GM18499 (cell line): ENCODE measurements around the gene ENOX2.
"Not testable (repeated sequence)": the region's sequence is repeated elsewhere in the genome, so short reads cannot be mapped to it uniquely, and the experiment has no call there.

Experiments used
- ATAC-seq: cut with Tn5 transposase; IDR thresholded peaks from one replicate; pipeline ENCODE4 v1.9.1; 2021; ENCODE audit warnings: moderate number of reproducible peaks; ENCODE audit not compliant: insufficient read depth, unreplicated experiment

The ENOX2 gene, protein sequence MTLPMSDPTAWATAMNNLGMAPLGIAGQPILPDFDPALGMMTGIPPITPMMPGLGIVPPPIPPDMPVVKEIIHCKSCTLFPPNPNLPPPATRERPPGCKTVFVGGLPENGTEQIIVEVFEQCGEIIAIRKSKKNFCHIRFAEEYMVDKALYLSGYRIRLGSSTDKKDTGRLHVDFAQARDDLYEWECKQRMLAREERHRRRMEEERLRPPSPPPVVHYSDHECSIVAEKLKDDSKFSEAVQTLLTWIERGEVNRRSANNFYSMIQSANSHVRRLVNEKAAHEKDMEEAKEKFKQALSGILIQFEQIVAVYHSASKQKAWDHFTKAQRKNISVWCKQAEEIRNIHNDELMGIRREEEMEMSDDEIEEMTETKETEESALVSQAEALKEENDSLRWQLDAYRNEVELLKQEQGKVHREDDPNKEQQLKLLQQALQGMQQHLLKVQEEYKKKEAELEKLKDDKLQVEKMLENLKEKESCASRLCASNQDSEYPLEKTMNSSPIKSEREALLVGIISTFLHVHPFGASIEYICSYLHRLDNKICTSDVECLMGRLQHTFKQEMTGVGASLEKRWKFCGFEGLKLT

DNA sequence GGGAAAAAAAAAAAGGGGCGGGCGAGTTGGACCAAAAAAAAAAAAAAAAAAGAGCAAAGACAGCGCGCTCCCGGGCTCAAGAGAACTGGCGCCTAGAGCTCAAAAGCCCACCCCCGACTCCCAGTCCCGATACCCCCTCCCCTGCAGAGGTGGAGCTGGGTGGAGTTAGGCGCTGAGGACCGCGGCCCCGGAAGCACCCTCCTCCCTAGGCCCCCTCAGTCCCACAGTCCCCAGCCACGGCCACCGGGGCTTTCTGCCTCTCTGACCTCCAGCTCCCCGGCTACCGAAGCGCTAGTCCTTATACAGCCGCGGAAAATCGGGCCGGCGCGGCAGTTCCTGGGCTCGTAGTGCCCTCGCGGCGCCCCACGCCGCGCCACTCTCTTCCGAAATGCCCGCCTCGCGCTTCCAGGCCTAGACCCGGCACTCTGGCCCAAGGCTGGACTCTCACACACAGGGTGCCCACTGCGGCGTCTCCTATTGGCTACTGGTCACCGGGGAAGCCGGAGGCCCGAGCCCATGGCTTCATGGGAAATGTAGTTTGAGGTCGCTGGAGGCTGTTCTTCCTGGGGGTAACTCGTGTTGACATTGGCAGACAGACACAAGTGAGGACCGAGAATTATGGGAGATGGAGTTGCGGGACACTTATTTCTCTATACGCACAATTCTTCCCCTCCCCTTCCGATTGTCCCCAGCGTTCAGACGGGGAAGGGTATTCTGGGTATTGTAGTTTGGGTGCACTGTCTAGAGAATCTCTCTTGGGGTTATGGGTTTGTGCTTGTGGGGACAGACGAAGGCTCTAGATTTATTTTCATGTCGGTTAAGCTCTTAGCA lies at the start of gene ENOX2:
ENOX2 (minus strand) TSS at position 427 of the 831 bp plus-strand sequence. CDS start 199,993 bp downstream, outside the sequence.
- ATAC-seq: peak; percentile 97

DNA sequence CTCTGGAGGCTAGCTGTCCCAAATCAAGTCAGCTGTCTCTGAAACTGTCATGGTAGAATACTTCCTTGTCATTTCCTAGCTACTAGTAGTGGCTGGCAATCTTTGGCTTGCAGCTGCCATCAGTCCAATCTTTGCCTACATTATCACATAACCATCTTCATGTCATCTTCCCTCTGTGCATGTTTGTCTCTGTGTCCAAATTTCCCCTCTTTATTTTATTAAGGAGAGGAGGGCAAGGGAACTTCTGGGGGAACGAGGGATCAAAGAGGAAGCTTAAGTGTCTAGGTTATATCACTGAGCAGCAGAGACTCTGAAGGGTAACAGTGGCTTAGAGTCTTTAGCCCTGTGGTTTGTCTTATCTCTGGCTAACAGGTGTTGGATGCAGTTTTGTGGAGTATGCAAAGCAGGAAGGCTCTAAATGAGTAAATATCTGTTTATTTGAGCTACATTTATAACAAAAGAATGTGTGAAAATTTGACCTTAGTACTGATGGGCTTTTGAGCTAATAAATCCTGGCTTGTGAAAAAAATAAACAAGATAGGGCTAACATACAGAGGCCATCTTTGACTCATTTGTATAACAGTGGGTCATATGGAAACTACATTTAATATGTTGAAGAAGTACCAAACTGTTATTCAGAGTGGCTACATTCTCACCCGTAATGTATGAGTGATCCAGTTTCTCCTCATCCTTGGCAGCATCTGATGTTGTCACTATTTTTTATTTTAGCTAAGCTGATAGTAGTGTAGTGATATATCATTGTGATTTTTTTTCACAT lies 49.4 kb upstream of the ENOX2 start:
- peak; percentile 87 for ATAC-seq

DNA sequence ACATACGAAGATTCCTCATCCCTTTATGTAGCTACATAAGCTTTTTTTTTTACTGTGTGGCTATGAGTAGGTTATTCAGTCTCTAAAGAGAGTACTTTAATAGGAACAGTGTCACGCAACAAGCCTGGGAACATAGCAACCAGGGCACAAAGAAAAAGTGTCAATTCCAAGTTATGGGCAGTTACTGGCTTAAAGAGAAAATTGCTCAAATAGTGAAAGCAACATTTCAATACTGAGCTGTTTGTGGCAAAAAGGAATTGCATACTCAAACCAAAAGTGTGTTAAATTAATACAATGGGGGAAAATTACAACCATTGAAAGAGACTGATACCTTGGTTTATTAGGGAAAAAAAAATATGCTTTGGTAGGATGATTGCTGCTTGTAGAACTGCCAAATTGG lies 41.2 kb upstream of the ENOX2 start:
- no peak for ATAC-seq

DNA sequence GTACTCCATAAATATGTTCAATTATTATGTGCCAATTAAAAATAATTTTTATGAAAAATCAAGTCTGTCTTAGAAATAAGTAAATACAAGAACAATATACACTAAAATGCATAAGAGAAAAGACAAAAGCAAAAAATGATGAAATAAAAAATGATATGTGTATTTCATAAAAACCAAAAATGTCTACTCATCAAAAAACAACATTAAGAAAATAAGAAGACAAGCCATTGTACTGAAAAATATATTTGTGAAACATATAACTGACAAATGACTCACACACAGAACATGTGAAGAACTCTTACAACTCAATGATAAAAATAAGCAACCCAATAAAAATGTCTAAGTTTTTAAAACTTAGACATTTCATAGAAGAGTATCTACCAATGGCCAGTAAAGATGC lies 34.1 kb upstream of the ENOX2 start:
- ATAC-seq: no peak

DNA sequence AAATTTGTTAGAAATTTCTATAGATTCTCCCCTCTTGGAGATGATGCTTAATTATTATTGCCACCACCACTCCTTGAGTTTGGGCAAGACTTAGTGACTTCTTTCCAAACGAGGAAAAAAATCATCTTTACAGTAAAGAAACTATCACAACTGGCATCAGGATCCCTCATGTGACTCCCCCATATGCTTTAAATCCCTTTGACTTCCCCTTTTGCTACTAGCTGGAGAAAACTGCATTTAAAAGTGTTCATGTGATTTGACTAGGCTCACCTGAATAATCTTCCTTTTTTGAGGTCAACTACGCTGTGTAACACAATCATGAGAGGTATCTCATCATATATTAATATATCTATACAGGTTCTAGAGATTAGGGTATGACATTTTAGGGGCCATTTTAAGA lies 30.3 kb upstream of the ENOX2 start:
- ATAC-seq: no peak

DNA sequence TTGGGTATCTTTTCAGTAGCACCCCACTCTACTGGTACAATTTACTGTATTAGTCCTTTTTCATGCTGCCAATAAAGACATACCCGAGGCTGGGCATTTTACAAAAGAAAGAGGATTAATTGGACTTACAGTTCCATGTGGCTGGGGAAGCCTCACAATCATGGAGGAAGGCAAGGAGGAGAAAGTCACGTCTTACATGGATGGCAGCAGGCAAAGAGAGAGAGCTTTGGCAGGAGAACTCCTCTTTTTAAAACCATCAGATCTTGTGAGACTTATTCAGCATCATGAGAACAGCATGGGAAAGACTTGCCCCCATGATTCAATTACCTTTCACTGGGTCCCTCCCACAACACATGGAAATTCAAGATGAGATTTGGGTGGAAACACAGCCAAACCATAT lies 17.4 kb upstream of the ENOX2 start:
- not testable (repeated sequence) for ATAC-seq

DNA sequence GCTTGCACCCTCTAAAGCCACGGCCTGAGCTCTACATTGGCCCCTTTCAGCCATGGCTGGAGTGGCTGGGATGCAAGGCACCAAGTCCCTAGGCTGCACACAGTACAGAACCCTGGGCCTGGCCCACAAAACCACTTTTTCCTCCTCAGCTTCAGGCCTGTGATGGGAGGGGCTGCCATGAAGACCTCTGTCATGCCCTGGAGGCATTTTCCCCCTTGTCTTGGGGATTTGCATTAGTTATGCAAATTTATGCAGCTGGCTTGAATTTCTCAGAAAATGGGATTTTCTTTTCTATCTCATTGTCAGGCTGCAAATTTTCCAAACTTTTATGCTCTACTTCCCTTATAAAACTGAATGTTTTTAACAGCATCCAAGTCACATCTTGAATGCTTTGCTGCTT lies 16.7 kb upstream of the ENOX2 start:
- ATAC-seq: not testable (repeated sequence)

DNA sequence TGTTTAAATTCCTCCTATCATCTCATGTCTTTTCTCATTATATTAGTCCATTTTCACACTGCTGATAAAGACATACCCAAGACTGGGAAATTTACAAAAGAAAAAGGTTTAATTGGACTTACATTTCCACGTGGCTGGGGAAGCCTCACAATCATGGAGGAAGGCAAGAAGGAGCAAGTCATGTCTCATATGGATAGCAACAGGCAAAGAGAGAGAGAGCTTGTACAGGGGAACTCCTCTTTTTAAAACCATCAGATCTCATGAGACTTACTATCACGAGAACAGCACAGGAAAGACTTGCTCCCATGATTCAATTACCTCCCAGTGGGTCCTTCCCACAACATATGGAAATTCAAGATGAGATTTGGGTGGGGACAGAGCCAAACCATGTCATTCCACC lies 15.5 kb upstream of the ENOX2 start:
- not testable (repeated sequence) for ATAC-seq

DNA sequence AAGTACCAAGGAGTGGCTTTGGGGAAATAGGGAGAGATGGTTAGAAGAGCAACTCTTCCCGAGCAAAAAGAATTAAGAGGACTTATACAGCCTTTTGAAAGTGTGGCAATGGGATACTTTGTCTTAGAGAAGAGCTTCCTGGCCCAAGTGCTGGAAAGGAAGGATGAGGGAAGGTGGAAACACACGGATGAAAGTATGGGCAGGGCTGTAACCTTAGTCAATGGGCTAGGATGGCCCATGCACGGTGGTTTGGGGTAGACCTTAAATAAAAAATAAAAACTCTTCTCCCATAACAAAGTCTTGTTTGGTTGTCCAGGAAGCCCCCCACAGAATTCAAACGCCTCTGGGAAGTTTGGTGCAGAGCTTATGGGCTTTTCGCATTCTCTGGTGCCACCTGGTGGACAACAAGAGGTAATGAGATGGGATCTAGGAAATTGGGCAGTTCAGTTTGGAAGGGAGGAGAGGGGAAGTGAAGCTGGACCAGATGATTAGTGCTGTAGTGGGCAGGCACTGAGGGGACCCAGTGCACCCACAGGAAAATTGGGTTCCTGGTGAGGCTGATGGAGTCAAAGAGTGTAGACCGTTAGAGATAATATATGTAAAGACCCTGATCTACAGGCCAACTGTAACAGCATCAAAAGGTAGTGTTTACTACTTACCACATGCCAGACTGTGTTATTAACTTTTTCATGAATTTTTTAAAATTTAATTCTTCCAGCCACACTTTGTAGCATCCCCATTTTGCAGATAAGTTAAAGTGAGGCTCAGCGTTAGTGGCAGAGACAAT lies 13.8 kb upstream of the ENOX2 start:
- ATAC-seq: peak; percentile 55

DNA sequence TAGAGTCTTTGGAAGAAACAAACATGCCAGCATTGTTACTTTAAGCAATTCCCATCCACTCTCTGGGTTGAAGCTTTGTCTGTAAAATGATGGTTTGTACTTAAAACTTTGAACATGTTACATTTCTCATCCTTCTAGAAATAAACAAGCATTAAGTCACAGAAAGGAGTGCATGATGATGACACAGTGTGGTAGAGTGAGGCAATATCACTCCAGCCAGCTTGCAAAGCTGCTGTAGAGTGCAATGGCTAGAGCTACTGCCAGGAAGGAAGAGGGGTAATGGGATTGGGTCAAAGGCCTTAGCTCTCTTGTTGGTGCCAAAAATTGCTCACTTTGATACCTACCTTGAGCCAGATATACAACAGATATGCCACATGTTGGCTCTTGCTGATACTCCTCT lies 12.3 kb upstream of the ENOX2 start:
- ATAC-seq: no peak

DNA sequence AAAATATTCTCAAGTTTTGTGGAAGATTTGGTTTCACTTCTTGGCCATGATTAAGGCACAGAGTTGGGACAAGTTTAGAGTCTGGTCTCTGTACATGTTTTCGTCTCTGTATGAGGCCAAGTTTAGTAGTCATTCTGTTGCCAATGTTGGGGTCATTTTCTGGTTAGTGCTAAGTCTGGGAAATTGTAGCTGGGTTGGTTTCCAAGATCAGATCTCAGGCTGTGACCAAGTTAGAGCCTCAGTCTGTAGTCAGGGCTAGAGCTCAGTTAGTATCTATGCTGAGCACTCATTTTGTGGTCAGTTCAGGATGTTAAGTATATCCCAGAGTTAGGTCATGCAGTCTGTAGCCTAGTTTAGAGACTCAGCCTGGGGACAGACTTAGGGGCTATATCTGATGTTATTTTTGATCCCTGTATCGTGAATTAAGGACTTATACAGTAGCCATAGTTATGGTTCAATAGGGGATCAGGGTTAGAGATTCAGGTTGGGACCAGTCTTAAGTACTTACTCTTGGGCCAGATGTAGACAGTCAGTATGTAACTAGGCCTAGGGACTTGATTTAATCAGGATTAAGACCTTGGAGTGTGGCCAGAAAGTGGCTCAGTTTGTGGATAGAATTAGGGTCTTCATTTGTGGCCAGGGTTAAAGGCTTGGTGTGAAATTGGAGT lies 6.6 kb upstream of the ENOX2 start:
- no peak for ATAC-seq

DNA sequence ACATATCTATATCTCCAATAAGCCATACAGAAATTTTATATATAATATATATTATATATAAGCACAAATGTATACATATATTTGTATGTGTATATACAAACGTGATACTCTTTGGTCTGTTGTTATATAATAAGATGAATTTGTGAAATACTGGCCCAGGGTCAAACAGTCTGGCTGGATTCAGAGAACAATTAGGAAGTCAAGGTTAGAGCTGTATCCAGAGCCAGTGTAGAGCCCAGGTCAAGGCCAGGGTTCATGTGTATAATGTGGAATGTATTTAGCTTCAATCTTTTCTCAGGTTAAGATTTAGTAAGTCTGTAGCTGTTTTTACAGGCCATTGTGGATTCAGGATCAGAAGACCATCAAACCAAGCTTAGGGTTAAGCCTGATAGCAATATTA lies 3.8 kb upstream of the ENOX2 start:
- ATAC-seq: no peak

DNA sequence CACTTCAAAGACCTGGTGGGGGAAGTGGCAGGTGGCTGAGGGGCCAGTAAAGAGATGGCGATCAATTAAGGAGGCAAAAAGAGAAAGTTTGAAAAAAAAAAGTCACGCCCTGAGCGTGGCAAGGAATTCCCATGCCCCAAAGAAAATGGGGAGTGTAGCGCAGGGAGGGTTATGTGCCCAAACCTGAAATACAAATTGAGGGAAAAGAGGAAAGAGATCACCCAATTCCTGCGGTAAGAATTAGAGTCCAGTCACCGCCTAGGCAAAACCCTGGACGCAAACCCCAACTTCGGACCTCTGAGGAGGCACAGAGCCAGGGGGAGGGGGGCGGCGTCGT lies 595 bp downstream of the ENOX2 start:
- no peak for ATAC-seq

DNA sequence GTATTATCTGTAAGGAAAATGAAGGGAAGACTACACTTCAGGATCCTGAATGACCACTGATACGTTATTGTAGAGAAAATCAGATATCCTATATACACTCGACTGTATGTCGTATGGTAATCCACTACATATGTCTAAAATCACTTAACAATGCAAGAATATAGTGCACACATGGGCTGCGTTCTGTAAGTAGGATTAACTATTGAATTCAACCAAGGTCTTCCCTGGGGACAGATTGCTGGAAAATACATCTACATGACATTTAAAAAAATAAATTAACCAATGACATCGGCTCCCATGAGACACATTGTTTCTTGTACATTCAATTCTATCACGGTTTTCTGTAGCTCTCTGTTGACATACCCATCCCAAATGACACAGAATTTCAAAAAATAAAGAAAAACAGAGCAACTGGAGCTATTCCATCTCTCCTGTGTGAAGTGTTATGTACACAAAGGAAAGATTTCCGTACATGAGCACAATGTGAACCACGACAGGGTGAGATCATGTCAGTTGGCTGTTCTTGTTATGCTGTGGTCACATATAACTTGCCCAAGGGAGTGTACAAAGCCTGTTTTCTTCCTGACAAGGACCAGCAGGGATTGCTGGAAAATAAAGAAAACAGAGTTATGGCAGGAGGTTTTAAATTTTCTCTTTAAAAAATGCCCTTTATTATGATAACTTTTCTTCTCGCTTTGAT lies 6.1 kb downstream of the ENOX2 start:
- ATAC-seq: no peak

DNA sequence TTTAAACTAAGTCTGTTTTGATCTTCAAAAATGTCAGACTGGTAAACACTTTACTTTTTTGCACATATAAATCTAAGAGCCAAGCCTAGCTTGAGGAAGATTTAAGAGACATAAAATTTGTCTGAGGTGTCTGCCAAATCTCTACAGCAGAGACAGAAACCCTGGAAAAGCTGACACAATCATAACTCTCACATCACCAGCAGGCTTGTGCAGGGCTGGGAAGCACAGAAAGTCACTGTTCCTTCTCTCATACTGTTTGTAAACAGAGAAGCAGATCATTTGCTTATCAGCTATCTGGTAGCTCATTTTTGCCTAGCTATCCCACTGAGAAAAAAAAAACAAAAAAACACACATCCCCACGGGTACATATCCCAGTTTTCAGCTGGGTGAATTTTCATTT lies 7.0 kb downstream of the ENOX2 start:
- no peak for ATAC-seq

DNA sequence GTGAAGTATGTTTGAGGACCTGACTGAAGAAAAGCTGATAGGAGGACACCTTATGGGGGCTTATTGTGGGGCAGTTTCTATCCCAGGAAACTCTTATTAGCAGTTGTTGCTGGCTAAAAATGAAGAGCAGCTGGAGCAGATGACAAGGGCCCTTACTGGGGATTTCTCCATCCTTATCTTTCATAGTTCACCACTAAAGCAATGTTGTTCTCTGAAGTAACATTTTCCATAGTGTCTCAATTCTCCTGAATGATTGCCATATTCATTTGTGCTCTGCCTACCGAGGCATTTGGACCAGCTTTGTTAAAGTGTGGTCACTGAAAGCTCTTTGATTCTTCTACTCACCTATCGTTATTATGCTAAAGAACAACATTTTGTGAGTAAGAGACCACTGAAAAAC lies 7.7 kb downstream of the ENOX2 start:
- no peak for ATAC-seq

DNA sequence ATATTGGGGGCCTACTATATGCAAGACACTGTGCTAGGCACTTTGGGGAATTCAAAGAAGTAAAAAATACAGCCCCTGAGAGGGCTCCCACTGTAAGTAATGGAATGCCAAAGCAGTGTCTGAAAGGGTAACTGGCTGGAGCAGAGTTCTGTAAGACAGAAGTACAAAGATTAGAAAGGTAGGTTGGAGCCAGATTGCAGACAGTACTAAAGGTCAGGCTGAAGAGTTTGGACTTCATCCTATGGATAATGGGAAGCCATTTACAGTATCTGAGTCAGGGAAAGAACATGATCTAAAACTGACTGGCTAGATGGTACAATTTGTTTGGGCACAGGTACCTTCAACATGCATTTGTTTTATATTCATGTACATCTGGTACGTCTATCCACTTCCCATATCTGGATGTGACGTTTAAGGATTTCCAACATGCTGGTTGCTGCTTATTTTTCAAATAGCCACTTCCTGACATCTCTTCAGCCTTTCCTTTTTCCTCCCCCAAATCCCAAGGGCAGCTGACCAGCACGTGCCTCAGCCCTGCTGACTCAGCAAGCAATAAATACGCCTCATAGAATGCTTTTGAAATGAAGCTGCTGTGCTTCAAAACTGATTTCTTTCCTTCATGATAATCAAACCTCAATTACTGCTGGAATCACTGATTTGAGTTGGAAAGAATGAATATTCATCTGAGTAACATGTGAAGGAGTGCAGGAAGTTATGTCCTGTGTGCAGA lies 9.5 kb downstream of the ENOX2 start:
- ATAC-seq: no peak

DNA sequence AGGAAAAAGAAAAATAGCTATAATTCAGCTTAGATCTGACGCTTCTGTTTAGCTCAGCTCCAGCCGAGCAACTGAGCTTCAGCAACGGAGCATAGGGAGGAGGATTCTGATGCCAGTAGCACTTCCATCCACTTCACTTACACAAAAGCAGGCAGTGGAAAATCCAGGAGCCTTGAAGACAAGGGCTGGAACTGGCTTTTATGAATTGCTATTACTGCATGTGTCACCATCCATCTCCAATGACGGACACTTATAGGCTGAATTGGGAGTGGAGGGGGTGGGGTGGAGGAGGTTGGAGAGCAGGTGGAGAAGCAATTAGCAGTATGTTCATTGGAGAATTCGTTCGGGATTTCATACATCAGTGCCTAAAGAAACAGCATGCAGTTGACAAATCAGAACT lies 15.6 kb downstream of the ENOX2 start:
- no peak for ATAC-seq
